HG03039 (cell line): ENCODE measurements around the gene NLRC5.
"Not testable (repeated sequence)": the region's sequence is repeated elsewhere in the genome, so short reads cannot be mapped to it uniquely, and the experiment has no call there.

Experiments
- ATAC-seq: cut with Tn5 transposase; IDR thresholded peaks from one replicate; pipeline ENCODE4 v1.9.1; 2021; ENCODE audit warnings: mild to moderate bottlenecking, moderate library complexity; ENCODE audit not compliant: unreplicated experiment

NLRC5 gene

DNA sequence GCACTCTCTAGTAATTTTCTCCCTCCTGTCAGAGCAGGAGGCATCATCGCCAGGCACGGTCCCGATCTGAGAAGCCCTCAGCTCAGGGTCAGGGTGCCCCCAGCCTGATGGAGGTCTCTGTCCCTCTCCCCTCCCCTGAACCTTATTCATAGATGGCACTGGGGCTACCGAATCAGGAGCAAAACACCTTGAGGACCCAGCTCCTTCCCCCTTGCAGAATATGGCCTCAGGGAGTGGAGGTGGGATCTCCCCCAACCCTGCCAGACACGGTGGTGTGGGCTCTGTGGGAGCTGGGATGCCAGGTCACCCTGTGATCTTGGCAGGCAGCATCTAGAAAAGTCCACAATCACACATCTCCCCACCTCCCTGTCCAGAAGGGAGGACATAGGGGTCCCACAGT, 105.6 kb downstream of the NLRC5 start:
- no peak for ATAC-seq

DNA sequence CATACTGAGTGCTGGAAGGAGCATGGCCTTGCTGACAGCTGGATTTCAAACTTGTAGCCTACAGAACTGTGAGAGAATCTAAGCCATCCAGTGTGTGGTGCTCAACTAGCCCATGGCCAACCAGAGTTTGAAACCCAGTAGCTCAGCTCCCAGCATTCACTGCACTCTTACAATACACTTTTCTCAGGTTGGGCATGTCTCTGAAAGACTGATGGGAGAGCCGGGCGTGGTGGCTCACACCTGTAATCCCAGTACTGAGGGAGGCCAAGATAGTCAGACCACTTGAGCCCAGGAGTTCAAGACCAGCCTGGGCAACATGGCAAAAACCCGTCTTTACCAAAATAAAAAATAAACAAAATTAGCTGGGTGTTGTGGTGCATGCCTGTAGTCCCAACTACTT, 106.8 kb downstream of the NLRC5 start:
- ATAC-seq, result no peak

DNA sequence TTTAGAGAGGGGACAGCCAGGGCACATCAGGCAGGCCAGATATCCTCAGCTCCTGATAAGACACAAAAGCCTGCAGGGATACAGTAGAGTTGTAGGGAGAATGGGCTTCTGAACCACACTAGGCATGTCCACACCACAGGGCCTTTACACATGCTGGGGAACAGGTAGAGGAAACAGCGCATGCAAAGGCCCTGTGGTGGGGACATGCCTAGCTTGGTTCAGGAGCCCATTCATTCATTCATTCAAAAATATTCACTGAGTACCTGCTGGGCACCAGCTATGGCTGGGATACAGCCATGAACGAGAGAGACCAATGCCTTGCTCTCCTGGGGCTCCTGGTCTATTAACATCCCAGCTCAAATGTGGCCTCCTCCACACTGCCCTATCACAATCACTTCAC, 107.4 kb downstream of the NLRC5 start:
- no peak for ATAC-seq

DNA sequence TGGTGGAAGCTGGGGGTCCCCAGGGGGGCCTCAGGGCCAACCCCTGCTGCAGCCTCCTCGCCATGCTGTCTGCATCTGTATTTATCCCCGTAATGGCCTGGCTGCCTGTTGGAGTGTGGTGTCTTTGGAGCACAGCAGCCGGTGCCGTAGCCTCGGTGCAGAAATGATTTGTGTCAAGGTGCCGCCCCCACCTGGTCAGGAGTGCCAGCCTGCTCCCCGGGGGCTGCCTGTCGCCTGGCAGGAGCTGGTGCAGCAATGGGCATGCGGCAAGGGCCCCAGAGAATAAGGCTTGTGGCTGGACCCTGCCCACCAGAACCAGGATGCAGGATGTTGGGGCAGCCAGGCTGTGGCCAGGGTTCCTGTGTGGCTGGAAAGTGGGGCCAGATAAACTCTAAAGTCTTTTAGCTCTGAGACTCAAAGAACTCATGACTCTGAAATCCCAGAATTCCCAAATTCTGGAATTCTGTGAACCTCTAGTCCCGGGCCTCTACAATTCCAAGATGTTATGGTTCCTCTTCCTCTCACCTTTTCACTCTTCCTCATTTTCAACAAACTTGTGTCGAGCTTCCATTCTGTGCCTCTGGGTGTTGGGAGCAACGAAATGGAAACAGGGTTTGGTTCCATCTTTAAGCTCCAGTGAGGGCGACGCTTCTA, 109.0 kb downstream of the NLRC5 start:
- no peak for ATAC-seq

DNA sequence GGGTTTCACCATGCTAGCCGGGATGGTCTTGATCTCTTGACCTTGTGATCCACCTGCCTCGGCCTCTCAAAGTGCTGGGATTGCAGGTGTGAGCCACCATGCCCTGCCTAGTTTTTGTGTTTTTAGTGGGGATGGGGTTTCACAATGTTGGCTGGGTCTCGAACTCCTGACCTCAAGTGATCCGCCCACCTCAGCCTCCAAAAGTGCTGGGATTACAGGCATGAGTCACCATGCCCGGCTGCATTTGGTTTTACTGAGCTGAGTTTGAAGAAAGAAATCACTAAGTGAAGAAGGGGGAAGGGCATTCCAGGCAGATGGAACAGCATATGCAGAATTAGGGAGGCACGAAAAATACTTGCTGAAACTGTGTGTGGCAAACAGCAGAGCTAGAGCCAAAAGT, 110.6 kb downstream of the NLRC5 start:
- not testable (repeated sequence) for ATAC-seq

DNA sequence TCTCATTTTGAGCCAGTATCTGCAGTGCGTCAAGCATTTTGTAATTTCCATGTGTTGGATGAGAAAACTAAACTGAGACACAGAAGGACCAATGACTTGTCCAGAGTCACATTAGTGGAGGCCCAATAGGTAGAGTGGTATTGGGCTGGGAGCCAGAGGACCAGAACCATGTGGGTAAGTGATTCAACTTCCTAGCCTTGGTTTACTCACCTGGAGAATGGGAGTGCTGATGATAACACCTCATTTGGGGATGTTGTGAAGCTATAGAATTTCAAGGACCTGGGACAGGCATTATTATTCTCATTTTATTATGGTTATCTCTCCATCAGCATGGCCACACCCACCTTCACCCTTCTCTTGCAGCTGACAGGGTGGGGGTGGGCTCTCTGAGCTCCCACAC, 111.1 kb downstream of the NLRC5 start:
- no peak for ATAC-seq

DNA sequence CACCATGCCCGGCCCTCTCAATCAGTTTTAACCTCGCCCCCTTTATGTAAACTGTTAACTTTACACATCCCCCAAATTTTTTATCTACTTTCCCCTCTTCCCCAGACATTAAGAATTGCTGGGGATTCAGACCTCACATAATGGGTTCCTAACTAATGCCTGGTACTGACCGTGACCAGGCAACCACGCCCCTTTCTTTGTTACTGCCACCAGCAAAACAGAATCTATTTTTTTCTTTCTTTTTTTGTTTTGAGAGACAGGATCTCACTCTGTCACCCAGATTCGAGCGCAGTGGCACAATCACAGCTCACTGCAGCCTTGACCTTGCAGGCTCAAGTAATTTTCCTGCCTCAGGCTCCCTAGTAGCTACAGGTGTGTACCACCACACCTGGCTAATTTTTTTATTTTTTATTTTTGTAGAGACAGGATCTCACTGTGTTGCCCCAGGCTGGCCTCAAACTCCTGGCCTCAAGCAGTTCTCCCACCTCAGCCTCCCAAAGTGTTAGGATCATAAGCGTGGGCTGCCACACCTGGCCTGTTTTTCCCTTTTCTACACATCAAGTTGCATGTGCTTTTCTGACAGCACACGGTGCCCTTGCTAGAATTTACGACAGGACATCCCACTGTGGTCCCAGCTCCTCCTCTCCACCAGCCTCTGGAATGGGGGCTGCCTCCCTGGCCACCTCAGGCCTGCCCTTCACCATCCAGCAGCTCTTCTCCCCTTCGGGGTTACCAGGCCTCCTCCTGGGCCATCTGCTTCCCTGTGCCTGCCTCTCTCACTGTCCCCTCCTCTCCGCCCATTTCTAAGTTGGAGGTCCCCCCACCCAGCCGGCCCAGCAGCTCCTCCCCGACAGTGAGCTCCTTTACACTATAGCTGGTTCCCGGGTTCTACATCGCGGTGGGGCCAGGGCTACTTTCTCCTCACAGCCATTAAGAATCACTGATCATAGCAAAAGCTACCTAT, 113.8 kb downstream of the NLRC5 start:
- ATAC-seq, result no peak

DNA sequence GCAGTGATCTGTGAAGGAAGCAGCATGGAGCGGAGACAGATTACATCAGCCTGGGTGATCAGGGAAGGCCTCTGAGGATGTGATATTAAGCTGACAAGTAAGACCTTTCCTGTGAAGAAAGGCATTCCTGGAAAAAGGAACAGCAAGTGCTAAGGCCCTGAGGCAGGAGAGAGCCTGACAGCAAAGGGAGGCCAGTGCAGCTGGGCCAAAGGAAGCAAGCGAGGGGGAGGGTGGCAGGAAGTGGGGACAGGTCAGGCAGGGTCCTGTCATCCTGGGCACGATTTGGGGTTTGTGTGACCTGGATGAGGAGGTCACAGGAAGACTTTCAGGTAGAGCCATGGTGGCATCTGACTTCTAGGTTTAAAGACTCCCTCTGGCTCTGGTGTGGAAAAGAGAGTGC, 115.3 kb downstream of the NLRC5 start:
- no peak for ATAC-seq

DNA sequence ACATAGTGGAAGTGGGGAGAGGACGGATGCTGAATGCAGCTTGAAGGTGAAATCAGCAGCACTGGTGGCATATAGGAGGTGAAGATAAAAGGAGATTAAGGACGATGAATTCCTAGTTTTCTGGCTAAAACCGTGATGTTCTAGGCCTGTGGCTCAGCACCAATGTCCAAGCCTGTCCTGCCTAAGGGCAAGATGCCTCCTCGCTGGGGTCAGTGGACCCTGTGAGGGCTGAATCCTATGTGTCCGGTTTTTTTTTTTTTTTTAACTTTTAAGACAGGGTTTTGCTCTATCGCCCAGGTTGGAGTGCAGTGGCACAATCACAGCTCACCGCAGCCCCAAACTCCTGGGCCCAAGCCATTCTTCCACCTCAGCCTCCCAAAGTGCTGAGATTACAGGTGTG, 115.8 kb downstream of the NLRC5 start:
- no peak for ATAC-seq

DNA sequence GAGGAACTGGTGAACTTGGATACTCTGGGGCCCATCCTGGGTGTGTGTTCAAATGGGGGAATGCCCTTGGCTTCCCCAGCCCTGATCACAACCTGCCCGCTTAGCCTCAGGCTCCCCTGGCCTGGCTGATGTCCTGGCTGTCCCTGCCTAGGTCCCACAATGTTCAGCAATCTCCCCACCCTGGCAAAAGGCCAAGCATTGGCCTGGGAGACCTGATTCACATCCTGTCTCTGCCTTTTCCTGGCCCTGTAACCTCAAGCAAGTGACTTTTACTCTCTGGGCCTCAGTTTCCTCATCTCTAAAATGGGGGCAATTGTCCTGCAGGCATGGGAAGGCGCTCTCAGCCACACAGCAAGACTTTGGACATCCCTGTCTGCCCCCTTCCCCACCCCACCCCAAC, 117.4 kb downstream of the NLRC5 start:
- ATAC-seq, result no peak

DNA sequence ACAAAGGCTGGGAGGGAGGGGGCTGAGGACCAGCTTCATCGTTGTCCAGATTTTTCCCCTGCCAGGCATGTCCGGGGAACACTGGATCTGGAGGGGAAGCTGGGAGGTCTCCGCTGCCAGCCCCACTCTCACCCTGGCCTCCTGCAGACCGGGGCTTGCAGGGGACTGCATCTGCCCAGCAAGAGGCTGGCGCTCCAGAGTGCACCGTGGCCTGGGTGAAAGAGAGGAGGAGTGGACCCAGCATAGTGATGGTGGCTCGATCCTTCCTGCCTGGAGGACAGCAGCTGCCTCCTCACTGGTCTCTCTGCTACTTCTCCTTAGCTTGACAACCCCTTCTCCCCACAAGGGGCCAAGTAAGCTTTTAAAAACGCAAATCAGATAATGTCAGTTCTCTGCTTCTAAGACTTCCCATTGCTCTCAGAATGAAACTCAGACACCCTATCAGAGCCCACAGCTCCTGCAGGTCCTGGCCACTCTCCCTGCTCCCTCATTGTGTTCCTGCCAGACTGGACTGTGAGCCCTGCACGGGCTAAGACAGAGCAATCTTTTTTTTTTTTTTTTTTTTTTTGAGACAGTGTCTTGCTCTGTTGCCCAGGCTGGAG, 118.1 kb downstream of the NLRC5 start:
- no peak for ATAC-seq

DNA sequence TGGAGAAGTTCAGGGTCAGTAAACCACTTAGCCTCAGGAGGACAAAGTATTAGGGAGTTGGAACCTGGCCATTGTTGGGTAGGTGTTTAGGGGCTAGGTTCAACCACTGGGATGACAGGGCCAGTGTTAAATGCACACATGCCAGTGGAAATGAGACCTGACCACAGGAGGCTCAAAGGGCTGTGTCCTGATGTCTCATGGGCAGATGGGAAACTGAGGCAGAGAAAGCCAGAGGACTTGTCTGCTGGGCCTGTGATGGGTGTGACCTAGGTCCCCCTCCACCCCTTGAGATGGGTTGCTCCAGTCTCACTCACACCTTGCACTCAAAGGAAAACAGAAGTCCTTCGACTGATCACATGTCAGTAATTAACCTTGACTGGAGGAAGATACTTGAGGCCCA, 119.1 kb downstream of the NLRC5 start:
- no peak for ATAC-seq

DNA sequence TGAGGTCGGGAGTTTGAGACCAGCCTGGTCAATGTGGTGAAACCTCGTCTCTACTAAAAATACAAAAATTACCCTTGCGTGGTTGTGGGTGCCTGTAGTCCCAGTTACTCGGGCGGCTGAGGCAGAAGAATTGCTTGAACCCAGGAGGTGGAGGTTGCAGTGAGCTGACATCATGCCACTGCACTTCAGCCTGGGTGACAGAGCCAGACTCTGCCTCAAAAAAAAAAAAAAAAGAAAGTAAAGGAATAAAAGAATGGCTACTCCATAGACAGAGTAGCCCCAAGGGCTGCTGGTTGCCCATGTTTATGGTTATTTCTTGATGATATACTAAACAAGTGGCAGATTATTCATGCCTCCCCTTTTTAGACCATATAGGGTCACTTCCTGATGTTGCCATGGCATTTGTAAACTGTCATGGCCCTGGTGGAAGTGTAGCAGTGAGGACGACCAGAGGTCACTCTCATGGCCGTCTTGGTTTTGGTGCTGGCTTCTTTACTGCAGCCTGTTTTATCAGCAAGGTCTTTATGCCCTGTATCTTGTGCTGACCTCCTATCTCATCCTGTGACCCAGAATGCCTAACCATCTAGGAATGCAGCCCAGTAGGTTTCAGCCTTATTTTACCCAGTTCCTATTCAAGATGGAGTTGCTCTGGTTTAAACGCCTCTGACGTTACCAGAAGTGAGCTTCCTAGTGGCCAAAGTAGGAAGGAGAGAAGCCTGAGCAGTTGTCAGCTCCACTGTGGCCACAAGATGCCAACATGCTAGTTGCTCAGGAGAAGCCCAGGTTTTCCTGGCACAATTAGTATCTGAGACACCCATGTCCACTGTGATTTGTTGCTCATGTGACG, 120.1 kb downstream of the NLRC5 start:
- ATAC-seq, result not testable (repeated sequence)

DNA sequence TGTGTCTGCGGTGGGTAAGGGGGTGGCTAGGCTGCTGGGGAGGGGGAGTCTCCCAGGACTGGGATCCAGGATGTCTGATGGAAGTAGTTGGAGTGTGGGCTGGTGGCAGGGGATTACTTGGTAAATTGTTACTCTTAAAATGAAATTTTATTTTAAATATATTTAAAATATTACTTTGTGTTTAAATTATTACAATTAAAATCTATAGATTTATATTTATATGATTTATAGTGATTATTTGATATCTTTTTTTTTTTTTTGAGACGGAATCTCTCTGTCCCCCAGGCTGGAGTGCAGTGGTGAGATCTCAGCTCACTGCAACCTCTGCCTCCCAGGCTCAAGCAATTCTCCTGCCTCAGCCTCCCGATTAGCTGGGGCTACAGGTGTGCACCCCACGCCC, 121.6 kb downstream of the NLRC5 start:
- ATAC-seq, result no peak

DNA sequence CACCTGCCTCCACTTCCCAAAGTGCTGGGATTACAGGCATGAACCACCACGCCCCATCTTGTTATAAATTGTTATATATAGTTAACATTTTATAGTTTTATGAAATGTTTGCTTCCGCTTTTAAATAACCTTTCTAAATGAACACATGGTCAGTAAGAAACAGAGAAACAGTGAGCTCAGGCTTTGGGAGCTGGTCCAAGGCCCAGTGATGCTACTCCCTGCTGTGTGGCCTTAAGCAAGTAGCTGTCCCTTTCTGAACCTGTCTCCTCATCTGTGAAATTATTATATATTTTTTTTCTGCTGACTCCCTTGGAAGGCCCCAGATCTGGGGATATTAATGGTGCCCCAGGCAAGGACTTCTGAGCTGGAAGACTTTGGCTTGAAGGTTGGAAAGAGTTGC, 122.1 kb downstream of the NLRC5 start:
- no peak for ATAC-seq

DNA sequence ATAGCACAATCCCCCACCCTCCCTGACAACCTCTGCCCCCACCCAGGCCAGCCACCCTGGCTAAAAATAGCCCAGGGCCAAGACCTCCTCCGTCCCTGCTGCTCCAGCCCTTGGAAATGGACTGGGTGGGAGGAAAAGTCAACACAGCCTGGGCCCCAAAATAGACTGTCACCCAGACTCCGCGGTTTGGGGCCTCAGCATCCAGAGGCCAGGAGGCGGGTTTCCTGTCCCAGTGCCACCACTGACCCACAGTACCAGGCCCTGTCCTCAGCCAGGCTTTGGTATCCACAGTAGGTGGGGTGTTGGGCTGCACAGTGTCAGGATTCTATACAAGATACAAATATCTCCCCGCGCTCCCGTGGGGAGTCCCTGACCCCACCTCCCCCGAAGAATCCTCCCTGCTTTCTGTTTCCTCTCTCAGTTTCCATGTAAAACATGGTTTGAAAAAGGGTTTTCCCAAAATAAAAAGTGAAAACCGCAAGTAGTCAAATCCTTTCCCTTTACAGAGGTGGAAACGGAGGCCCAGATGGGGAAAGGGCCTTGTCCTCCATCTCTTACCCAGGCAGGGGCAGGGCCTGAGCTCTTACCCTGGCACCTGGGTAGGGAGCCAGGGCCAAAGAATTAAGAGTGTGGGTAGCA, 123.2 kb downstream of the NLRC5 start:
- ATAC-seq, result no peak

DNA sequence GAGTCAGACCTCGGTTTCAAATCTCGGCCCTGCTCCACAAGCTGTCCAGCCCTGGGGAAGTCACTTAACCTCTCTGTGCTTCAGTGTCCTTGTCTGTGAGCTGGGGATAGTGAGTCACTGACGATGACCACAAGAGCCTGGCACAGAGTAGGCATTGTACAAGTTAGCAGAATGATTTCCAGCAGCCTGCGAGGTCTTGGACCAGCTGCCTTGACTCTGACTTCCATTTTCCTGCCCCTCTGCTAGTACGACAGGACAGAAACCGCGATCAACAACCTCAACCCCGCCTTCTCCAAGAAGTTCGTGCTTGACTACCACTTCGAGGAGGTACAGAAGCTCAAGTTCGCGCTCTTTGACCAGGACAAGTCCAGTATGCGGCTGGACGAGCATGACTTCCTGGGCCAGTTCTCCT, 123.7 kb downstream of the NLRC5 start:
- no peak for ATAC-seq

DNA sequence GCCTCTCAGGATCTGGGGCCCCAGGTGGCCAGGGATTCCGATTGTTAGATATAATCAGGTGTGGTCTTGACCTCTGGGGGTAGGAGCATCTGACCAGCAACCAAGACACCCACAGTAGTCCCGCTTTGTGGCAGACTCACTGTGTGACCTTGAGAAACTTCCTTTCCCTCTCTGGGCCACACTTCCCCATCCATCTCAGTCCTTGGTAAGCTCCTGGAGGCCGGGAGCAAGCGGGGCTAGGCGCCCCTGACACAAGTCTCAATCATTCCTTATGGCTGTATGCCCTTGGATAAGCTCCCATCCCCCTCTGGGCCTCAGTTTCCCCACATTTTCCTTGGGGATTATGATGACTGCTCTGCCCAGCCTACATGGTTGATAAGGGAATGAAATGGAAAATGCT, 124.3 kb downstream of the NLRC5 start:
- no peak for ATAC-seq

DNA sequence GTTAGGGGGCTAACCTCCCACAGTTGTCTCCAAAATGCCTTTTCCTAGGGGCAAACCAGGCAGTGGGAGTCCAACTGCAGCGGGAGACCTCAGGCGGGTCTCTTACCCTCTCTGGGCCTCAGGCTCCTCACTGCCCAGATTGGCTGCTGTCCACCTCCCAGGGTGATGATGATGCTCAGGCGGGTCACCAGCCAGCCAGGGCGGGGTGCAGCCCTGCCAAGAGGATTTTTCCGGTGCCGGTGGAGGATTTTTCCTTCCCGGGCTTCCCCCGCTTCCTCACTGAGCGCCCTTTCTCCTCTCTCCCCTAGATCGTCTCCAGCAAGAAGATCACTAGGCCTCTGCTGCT, 125.8 kb downstream of the NLRC5 start:
- ATAC-seq, result no peak

DNA sequence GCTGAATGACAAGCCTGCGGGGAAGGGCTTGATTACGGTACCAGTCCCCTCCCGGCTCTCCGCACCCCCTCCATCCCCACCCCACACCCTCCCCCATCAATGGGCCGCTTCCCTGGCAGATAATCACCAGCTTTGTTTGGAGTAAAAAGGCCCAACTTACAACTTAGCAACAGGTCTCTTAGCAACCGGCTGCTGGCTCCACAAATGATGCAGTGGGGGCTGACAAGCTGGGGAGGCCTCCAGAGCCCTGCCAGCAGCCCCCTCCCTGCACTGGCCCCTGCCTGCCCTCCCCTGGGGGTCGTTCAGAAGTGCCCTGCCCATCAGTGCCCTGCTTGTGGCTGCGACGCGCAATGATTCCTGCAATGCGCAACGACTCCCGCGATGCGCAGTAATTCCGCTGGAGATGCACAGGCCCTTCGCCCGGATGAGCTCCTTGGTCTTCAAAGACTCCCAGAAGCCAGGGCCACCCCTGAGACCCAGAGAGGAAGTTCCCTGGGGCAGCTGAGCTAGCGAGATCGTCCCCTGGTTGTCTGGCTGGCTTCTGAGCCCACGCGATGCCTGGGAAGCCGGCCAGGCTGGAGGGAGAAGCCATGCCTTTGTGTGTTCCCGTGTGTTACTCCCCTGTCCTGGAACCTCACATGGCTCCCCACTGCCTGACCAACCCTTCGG, 126.3 kb downstream of the NLRC5 start:
- ATAC-seq, result no peak
